Fibroblast of lung (primary cell): ENCODE data around the gene RASGEF1C.

Experiments used
- EZH2 ChIP-seq: IDR thresholded peaks from 2 replicates; pipeline ENCODE4 v1.5.1; 2012; ENCODE audit warnings: low read length, control low read depth, mild to moderate bottlenecking; ENCODE audit errors: missing control alignments
- TF ChIP-seq, protein P1 (sequence below), 2 donors: IDR thresholded peaks in 1 of 2; conservative IDR thresholded peaks in 1 of 2; 1 replicate in 1 of 2; 2 replicates in 1 of 2; pipeline ENCODE4 v1.5.1; 2011 to 2012; ENCODE audit warnings: low read length in 2 of 2, control low read depth in 1 of 2, inconsistent platforms in 1 of 2, low read depth in 1 of 2, mild to moderate bottlenecking in 1 of 2

DNA sequence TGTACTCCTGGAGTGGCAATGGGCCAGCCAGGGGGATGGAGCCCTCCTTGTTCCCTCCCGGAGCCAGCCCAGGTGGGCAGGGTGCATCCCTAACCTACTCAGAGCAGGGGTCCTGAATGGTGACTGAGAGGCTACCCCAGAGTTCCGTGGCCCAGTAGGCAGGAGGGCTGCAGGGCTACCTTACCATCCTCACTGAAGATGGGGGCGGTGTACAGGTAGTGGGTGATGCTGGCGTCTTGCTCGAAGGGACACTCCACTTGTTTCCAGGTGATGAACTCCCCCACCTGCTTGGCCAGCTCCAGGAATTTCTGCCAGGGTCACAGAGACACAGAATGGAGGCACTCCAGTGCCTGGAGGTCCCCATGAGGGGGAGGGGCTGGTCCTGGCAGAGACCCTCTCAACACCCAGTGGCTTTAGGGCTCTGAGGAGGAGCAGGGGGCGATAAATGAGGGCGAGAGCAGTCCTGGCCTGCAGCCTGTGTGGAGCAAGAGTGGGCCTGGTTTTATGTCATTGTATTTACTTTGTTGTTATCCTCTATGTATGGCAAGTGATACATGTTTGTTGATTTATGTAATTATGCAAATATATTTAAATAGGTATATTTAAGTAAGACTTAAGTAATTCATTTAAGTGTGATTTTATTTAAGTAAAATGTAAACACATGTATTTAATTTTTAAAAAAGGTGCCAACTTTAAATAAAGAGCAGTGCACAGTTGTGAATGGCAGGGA, 97.6 kb downstream of the RASGEF1C start:
- TF ChIP-seq, protein P1, sequence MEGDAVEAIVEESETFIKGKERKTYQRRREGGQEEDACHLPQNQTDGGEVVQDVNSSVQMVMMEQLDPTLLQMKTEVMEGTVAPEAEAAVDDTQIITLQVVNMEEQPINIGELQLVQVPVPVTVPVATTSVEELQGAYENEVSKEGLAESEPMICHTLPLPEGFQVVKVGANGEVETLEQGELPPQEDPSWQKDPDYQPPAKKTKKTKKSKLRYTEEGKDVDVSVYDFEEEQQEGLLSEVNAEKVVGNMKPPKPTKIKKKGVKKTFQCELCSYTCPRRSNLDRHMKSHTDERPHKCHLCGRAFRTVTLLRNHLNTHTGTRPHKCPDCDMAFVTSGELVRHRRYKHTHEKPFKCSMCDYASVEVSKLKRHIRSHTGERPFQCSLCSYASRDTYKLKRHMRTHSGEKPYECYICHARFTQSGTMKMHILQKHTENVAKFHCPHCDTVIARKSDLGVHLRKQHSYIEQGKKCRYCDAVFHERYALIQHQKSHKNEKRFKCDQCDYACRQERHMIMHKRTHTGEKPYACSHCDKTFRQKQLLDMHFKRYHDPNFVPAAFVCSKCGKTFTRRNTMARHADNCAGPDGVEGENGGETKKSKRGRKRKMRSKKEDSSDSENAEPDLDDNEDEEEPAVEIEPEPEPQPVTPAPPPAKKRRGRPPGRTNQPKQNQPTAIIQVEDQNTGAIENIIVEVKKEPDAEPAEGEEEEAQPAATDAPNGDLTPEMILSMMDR (conservative IDR thresholded peaks at IDR 0.05 in 1 of 2, IDR thresholded peaks at IDR 0.05 in 1 of 2; ENCODE audit: low read depth in 1 of 2, low read length in 2 of 2) = no peak
- TF ChIP-seq EZH2 = no peak
